ENCODE results near the gene UTP11. TPM values are rescaled to one million over a fixed set of nuclear protein-coding genes. Genes with fewer than 3 reads are reported as not detected.

UTP11 gene
- total RNA-seq, 6 experiments from 2014 or later = 41.4 to 57.1 (median 49.2) TPM

DNA sequence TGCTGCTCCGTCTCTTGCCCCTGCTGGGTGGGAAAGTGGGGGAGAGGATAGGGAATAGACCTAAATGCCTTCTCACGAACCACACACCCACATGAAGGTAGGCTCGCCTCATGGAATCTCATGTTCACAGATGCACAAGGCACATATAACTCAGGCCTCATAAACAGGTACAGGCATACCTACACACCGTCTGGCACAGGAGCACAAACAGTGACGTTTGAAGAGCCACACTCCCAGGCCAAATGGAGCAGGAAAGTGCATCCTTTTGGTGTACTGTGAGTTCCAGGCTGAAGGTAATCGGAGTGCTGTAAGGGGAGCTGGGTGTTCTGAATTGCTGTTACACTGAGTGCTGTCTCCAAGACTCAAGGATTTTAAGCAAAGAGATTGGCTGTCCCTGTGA, 13.1 kb downstream of the UTP11 start:
- H3K27me3 Mint-ChIP-seq (ENCODE audit: insufficient read depth) = peaks cover 3% of the 10 kb centered on the region; the same call in 1 of the 2 replicates
- H3K36me3 Mint-ChIP-seq (ENCODE audit: low read depth) = peaks cover 7% of the 10 kb centered on the region; the same call in 1 of the 2 replicates
- H3K9me3 Mint-ChIP-seq = no peaks in the 10 kb centered on the region
- TF ChIP-seq, protein P1, sequence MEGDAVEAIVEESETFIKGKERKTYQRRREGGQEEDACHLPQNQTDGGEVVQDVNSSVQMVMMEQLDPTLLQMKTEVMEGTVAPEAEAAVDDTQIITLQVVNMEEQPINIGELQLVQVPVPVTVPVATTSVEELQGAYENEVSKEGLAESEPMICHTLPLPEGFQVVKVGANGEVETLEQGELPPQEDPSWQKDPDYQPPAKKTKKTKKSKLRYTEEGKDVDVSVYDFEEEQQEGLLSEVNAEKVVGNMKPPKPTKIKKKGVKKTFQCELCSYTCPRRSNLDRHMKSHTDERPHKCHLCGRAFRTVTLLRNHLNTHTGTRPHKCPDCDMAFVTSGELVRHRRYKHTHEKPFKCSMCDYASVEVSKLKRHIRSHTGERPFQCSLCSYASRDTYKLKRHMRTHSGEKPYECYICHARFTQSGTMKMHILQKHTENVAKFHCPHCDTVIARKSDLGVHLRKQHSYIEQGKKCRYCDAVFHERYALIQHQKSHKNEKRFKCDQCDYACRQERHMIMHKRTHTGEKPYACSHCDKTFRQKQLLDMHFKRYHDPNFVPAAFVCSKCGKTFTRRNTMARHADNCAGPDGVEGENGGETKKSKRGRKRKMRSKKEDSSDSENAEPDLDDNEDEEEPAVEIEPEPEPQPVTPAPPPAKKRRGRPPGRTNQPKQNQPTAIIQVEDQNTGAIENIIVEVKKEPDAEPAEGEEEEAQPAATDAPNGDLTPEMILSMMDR (IDR thresholded peaks at IDR 0.05) = no peak
- no peak for DNase-seq
- H3K27ac Mint-ChIP-seq = no peak overlapping the region
- H3K4me1 Mint-ChIP-seq (ENCODE audit: low read depth) = peaks cover 41% of the 10 kb centered on the region
- no peak overlapping the region for H3K4me3 Mint-ChIP-seq

DNA sequence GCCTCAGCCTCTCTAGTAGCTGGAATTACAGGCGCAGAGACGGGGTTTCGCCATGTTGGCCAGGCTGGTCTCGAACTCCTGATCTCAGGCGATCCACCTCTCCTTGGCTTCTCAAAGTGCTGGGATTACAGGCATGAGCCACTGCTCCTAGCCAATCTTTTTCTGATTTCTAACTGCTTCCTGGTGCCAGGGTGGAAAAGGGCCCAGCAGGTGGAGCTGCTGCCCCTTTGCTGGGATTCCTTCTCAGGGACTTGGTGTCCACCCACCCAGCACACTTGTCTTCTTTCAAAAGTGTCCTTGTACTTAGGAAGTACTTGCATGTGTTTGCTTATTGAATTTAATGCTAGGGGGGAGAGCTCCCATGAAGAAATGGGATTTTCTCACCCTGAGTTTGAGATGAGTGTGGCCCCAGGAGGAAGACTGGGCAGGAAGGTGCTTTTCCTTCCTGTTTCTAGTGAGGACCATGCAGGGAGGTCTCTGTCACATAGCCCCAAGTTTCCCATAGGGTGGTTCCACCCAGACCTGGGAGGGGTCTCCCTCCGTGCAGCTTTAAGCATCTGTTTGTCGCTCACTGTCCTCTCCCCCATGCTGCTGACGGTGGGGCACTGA, 14.2 kb downstream of the UTP11 start:
- H3K27ac Mint-ChIP-seq = no peak overlapping the region
- peaks cover 42% of the 10 kb centered on the region for H3K4me1 Mint-ChIP-seq (ENCODE audit: low read depth)
- DNase-seq = peak; percentile 52
- TF ChIP-seq, protein P1 (IDR thresholded peaks at IDR 0.05) = peak; percentile 86
- H3K9me3 Mint-ChIP-seq = no peaks in the 10 kb centered on the region
- H3K27me3 Mint-ChIP-seq (ENCODE audit: insufficient read depth) = peaks cover 3% of the 10 kb centered on the region; the same call in 1 of the 2 replicates
- H3K4me3 Mint-ChIP-seq = no peak overlapping the region
- peaks cover 7% of the 10 kb centered on the region; the same call in 1 of the 2 replicates for H3K36me3 Mint-ChIP-seq (ENCODE audit: low read depth)

- Mint-ChIP-seq H3K4me3 (no peak overlapping the region), H3K36me3 (ENCODE audit: low read depth) (peaks cover 5% of the 10 kb centered on the region; the same call in 1 of the 2 replicates), H3K27ac (peak overlapping the region; percentile 16; the same call in 1 of the 2 replicates), H3K27me3 (ENCODE audit: insufficient read depth) (peaks cover 3% of the 10 kb centered on the region; the same call in 1 of the 2 replicates), H3K9me3 (no peaks in the 10 kb centered on the region), H3K4me1 (ENCODE audit: low read depth) (peaks cover 42% of the 10 kb centered on the region)
- DNase-seq = no peak
- TF ChIP-seq, protein P1 (IDR thresholded peaks at IDR 0.05) = no peak
Observed at GRCh38 chr1:38027201-38028104, 14.9 kb downstream of the UTP11 start.

GRCh38 chr1:38028105-38028591, 15.6 kb downstream of the UTP11 start:
- no peak overlapping the region for H3K4me3 Mint-ChIP-seq
- H3K4me1 Mint-ChIP-seq (ENCODE audit: low read depth) = peaks cover 42% of the 10 kb centered on the region
- TF ChIP-seq, protein P1 (IDR thresholded peaks at IDR 0.05) = no peak
- H3K36me3 Mint-ChIP-seq (ENCODE audit: low read depth) = no peaks in the 10 kb centered on the region
- H3K9me3 Mint-ChIP-seq = no peaks in the 10 kb centered on the region
- peak overlapping the region; percentile 16; the same call in 1 of the 2 replicates for H3K27ac Mint-ChIP-seq
- H3K27me3 Mint-ChIP-seq (ENCODE audit: insufficient read depth) = peaks cover 3% of the 10 kb centered on the region; the same call in 1 of the 2 replicates
- DNase-seq = peak; percentile 36

GRCh38 chr1:38028671-38029070, 16.1 kb downstream of the UTP11 start:
- no peak overlapping the region for H3K27ac Mint-ChIP-seq
- no peaks in the 10 kb centered on the region for H3K36me3 Mint-ChIP-seq (ENCODE audit: low read depth)
- no peak for DNase-seq
- peaks cover 3% of the 10 kb centered on the region; the same call in 1 of the 2 replicates for H3K27me3 Mint-ChIP-seq (ENCODE audit: insufficient read depth)
- peak overlapping the region; percentile 36; the same call in 1 of the 2 replicates for H3K4me3 Mint-ChIP-seq
- H3K4me1 Mint-ChIP-seq (ENCODE audit: low read depth) = peaks cover 42% of the 10 kb centered on the region
- no peaks in the 10 kb centered on the region for H3K9me3 Mint-ChIP-seq
- TF ChIP-seq, protein P1 (IDR thresholded peaks at IDR 0.05) = peak; percentile 55

All from HFFc6 (cell line).